RKO (cell line): ENCODE data around the gene ZP1.

Source experiments
- DNase-seq: peaks from one replicate; pipeline ENCODE4 v3.0.0-alpha.2; 2016; ENCODE audit warnings: low spot score

ZP1 gene

GRCh38 chr11:60859616-60860250 is 7.6 kb upstream of the ZP1 start:
- no peak for DNase-seq

DNA sequence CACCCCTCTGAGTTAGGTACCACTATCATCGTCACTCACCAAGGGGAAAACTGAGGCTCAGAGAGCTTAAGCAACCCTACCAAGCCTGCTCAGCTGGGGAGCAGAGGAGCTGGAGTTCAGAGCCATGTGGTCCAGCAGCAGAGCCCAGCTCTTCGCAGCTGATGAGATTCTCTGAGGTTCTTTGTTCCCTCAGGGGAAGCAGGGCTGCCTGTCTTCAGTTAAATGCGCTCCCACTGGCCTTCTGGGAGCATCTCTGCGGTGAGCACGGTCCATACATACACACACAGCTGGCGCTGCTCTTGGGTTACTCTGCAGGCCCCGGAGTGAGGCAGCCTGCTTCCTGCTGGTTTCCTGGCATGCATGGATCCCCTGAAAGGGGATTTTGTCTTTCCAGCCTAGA is 6.4 kb upstream of the ZP1 start:
- no peak for DNase-seq

GRCh38 chr11:60862171-60862570 is 5.2 kb upstream of the ZP1 start:
- DNase-seq: no peak

- DNase-seq: no peak
Observed at GRCh38 chr11:60863550-60864521, 3.5 kb upstream of the ZP1 start.

- no peak for DNase-seq
Observed at GRCh38 chr11:60864856-60865513, 2.4 kb upstream of the ZP1 start.

- no peak for DNase-seq
Observed at GRCh38 chr11:60867871-60868681, 734 bp downstream of the ZP1 start.

GRCh38 chr11:60868682-60869450 is 1.5 kb downstream of the ZP1 start:
- DNase-seq: no peak

GRCh38 chr11:60869451-60869825 is 2.1 kb downstream of the ZP1 start:
- no peak for DNase-seq

DNA sequence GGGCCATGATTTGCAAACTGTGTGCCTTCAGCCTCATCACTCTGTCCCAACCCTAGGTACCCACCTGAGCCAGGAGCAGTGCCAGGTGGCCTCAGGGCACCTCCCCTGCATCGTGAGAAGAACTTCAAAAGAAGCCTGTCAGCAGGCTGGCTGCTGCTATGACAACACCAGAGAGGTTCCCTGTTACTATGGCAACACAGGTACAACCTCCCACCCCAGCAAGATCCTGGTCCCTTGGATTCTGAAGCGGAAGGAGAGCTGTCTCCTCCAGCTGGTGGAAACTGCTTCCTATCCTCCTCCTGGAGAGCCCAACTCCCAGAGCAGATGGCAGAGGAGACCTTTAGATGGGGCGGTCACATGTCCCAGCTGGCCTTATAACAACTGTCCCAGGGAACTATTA is 2.9 kb downstream of the ZP1 start:
- no peak for DNase-seq

DNA sequence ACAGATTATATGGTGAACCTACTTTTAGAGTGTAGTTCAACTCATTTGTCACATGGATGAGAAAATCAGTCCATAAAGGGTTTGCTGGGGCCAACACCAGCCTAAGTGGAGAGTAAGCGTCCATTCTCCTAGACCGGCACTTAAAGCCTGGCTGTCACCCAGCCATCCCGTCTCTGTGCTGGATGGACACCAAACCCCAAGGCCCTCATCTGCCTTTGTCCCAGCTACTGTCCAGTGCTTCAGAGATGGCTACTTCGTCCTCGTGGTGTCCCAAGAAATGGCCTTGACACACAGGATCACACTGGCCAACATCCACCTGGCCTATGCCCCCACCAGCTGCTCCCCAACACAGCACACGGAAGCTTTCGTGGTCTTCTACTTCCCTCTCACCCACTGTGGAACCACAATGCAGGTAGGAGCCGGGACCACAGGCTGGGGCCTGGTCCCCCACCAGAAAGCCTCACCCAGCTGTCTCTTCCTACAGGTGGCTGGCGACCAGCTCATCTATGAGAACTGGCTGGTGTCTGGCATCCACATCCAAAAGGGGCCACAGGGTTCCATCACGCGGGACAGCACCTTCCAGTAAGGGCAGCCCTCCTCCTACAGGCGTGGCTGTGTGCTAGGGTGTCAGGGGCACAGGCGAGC is 3.5 kb downstream of the ZP1 start:
- no peak for DNase-seq

DNA sequence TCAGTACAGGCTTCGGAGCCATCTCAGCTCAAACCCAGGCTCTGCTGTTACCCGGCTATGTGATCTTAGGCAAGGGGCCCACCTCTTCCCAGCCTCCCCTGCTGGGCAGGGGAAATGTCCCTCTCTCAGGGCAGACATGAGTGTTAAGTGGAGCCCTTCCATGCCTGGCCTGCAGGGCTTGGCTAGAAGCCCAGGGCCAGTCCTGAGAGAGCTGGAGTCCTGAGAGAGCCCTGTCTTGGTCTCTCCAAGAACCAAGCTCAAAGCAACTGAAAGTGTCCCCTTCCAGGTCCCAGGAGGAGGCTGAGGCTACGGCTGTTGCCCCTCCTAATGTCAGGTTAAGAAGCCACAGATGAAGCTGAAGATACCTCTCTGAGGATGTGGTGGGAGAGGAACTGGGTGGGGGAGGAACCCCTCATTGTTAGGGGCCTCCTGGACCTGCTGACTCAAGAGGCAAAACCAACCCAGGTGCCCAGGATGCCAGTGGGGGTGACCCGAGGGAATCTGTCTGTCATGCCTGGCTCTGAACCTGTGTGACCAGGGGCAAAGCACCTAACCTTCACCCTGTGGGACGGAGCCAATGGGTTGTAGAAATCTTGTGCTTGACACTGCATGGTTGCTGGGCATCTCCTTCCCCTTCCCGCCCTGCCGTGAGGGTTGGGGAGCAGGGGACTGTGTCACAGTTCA is 4.2 kb downstream of the ZP1 start:
- no peak for DNase-seq

GRCh38 chr11:60872124-60872960 is 5.0 kb downstream of the ZP1 start:
- no peak for DNase-seq

GRCh38 chr11:60872961-60873524 is 5.7 kb downstream of the ZP1 start:
- DNase-seq: no peak

- no peak for DNase-seq
Observed at GRCh38 chr11:60873533-60873932, 6.2 kb downstream of the ZP1 start.

DNA sequence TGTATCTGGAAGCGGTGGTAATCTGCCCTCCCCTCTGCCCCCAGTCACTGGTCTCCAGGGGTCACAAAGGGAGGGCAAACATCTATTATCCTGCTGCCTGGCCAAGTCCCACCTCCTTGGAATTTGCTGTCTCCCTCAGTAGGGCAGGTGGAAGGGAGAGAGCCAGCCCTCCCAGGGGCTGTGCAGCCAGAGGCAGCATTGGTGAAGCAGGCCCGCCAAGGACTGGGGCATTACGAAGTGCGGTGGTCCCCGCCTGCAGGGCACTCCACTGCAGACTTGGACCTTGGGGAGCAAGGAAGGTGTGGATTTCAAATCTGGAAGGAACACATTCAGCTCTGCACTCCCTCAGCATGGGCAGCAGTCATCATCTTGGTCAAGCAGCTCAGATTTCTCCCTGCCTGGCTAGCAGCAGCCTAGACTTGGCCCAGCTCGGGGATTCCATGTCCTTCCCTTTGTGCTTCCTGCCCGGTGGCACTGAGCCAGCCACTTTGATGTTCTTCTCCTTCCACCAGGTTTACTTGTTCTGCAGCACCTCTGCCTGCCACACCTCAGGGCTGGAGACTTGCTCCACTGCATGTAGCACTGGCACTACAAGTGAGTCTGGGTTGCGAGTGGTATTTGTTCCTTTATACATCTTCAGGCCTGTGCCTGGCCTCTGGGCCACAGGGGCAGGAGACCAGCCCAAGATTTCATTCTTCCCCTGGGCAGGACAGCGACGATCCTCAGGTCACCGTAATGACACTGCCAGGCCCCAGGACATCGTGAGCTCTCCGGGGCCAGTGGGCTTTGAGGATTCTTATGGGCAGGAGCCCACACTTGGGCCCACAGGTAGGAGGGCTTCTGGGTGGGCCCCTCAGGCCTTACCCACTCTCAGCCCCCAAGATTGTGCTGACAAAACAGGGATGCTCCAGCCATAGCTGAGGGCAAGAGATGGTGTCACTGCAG is 7.4 kb downstream of the ZP1 start:
- no peak for DNase-seq

- DNase-seq: no peak
Observed at GRCh38 chr11:60875366-60876167, 8.2 kb downstream of the ZP1 start.

DNA sequence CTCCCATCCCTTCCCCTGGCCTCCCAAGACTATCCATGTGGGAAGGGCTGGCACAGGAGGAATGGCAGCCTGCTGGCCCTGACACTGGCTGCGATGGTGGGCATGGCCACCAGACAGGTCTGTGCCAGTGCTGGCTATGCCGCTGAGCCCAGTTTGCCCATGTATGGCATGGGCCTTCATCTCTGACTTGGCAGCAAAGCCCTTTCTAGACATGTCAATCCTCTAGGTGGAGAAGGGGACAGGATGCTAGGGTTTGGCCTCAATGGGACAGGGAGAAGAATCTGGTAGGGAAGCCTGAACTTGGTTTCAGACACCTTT is 8.8 kb downstream of the ZP1 start:
- no peak for DNase-seq
